Activated CD8-positive, alpha-beta T cell treated with anti-CD3 and anti-CD28 coated beads for 36 hours (primary cell): ENCODE data around the gene CDK19. TPM values are rescaled to one million over a fixed set of nuclear protein-coding genes. Genes with fewer than 3 reads are reported as not detected.

Source experiments
- ATAC-seq: fragments of 200-7000 bp; cut with Tn5 transposase; one replicate; pipeline ENCODE4 v1.10.0; 2021; ENCODE audit warnings: mild to moderate bottlenecking, moderate library complexity
- CTCF ChIA-PET: fragments of 350-600 bp; sonication (Branson Sonifier 250); formaldehyde crosslinking; loops from one replicate; lab custom pipeline; 2021; ENCODE audit warnings: antibody characterized with exemption; lab: Charles Lee
- POLR2A ChIA-PET: fragments of 350-600 bp; sonication (Branson Sonifier 250); formaldehyde crosslinking; loops from one replicate; lab custom pipeline; 2021; ENCODE audit warnings: antibody characterized with exemption; lab: Charles Lee
- DNase-seq: peaks from one replicate; pipeline ENCODE4 v3.0.0-alpha.2; 2020
- H3K27ac Mint-ChIP-seq: one replicate; pipeline ENCODE4 v1.8.0; 2021; ENCODE audit warnings: mild to moderate bottlenecking, mixed read lengths
- H3K27me3 Mint-ChIP-seq: one replicate; pipeline ENCODE4 v1.8.0; 2021; ENCODE audit warnings: mixed read lengths
- H3K36me3 Mint-ChIP-seq: one replicate; pipeline ENCODE4 v1.8.0; 2021; ENCODE audit warnings: low read depth, mixed read lengths
- H3K4me1 Mint-ChIP-seq: one replicate; pipeline ENCODE4 v1.8.0; 2021; ENCODE audit warnings: low read depth, mixed read lengths
- H3K4me3 Mint-ChIP-seq: one replicate; pipeline ENCODE4 v1.8.0; 2021; ENCODE audit warnings: mild to moderate bottlenecking, moderate library complexity, mixed read lengths
- H3K9me3 Mint-ChIP-seq: one replicate; pipeline ENCODE4 v1.8.0; 2021; ENCODE audit warnings: mixed read lengths
- intact Hi-C: fragments of 100-400 bp; cut with micrococcal nuclease; formaldehyde crosslinking; loops from one replicate; pipeline ENCODE4 v1.10.0; 2022
- total RNA-seq, 2 experiments: library from RNA; stranded (reverse); gene quantifications; one replicate each; pipeline ENCODE4 v1.2.3, GENCODE V29; 2021
- TF ChIP-seq, protein P1 (sequence below): fragments of 200-600 bp; IDR thresholded peaks from one replicate; pipeline ENCODE4 v1.8.0; 2022; ENCODE audit warnings: antibody characterized with exemption, mild to moderate bottlenecking

The CDK19 gene
- total RNA-seq, 2 experiments from 2014 or later, result 11.8 to 13.1 TPM

- TF ChIP-seq, protein P1, sequence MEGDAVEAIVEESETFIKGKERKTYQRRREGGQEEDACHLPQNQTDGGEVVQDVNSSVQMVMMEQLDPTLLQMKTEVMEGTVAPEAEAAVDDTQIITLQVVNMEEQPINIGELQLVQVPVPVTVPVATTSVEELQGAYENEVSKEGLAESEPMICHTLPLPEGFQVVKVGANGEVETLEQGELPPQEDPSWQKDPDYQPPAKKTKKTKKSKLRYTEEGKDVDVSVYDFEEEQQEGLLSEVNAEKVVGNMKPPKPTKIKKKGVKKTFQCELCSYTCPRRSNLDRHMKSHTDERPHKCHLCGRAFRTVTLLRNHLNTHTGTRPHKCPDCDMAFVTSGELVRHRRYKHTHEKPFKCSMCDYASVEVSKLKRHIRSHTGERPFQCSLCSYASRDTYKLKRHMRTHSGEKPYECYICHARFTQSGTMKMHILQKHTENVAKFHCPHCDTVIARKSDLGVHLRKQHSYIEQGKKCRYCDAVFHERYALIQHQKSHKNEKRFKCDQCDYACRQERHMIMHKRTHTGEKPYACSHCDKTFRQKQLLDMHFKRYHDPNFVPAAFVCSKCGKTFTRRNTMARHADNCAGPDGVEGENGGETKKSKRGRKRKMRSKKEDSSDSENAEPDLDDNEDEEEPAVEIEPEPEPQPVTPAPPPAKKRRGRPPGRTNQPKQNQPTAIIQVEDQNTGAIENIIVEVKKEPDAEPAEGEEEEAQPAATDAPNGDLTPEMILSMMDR, result no peak
- Mint-ChIP-seq H3K4me3 (no peak overlapping the region), H3K27me3 (no peaks in the 10 kb centered on the region), H3K9me3 (no peaks in the 10 kb centered on the region), H3K27ac (no peak overlapping the region), H3K4me1 (peaks cover 28% of the 10 kb centered on the region), H3K36me3 (no peaks in the 10 kb centered on the region)
- POLR2A ChIA-PET, result interaction anchor here (1.6 kb wide), 1 partner anchor 187 kb away, joined by 6 read pairs; the partner anchor contains the start of gene AMD1
- ATAC-seq (no peak), DNase-seq (no peak)
- intact Hi-C loops, result no loop called here
- CTCF ChIA-PET, result interaction anchor here (0.9 to 1.8 kb wide), 2 partner anchors 192 to 262 kb away, joined by 3 to 6 read pairs; no protein-coding TSS in a partner anchor
Measured at GRCh38 chr6:110687326-110687725, 127.9 kb downstream of the CDK19 start.

DNA sequence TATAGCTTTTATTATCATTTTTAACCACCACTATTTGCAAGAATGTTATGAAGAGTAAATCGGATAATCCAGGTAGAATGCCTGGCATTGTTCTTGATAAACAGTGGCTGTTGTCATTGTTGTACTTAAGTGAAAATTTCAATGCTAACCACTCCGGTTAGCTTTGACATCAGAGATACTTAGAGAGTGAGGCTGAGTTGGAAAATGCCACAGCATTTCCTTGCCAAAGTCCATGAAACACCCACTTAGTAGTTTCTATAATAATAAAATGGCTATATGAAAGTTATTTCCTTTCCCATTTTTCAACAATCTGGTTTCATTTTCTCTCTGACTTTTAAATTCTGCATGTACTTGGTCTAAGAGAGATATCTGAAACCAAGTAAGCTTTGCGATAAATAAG, 132.0 kb downstream of the CDK19 start:
- no peaks in the 10 kb centered on the region for H3K27me3 Mint-ChIP-seq

DNA sequence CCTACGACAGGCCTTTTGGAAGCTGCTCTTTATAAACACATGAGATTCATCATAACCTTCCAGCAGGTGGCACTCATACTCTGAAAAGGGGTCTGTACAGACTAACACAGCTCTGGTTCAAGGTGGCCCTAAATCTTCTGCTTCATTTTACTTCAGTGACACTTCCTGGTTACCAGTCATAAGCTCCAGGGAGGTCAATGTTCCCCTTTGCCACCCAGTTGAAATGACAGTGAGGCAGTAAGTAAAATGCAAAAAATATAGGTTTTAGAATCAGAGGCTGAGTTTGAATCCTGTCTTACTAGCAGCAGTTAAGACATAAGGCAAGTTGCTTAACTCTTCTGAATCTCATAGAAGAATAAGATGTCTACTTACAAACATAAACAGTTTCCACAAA, 132.8 kb downstream of the CDK19 start:
- no peak overlapping the region for H3K27ac Mint-ChIP-seq
- intact Hi-C loops, result loop anchor here (1.0 to 2.0 kb wide), 2 partner anchors 194 to 267 kb away; no protein-coding TSS in a partner anchor
- no peaks in the 10 kb centered on the region for H3K27me3 Mint-ChIP-seq
- TF ChIP-seq, protein P1, result peak; percentile 84
- ChIA-PET POLR2A (interaction anchor here (0.8 to 2.1 kb wide), 6 partner anchors 125 to 262 kb away, joined by 3 to 17 read pairs (median 5); partner anchors contain the start of gene AMD1), CTCF (interaction anchor here (0.6 to 7.7 kb wide), 48 partner anchors 9 to 329 kb away, joined by 3 to 76 read pairs (median 4); partner anchors contain the start of genes AMD1, CDK19, GTF3C6 and RPF2)
- ATAC-seq, result peak; percentile 99
- DNase-seq, result peak; percentile 79
- no peaks in the 10 kb centered on the region for H3K36me3 Mint-ChIP-seq
- no peak overlapping the region for H3K4me3 Mint-ChIP-seq
- no peaks in the 10 kb centered on the region for H3K9me3 Mint-ChIP-seq
- H3K4me1 Mint-ChIP-seq, result peaks cover 18% of the 10 kb centered on the region

More for the DNA sequence above, 132.0 kb downstream of the CDK19 start:
- ChIA-PET POLR2A (interaction anchor here (1.1 to 2.1 kb wide), 3 partner anchors 124 to 193 kb away, joined by 3 to 17 read pairs (median 7); partner anchors contain the start of gene AMD1), CTCF (interaction anchor here (0.7 to 7.7 kb wide), 17 partner anchors 9 to 316 kb away, joined by 3 to 76 read pairs (median 6); partner anchors contain the start of genes AMD1, CDK19, GTF3C6 and RPF2)
- DNase-seq, result no peak
- no peaks in the 10 kb centered on the region for H3K9me3 Mint-ChIP-seq
- H3K4me3 Mint-ChIP-seq, result no peak overlapping the region
- intact Hi-C loops, result loop anchor here (2.0 kb wide), 1 partner anchor 194 kb away; no protein-coding TSS in a partner anchor
- H3K27ac Mint-ChIP-seq, result no peak overlapping the region
- H3K36me3 Mint-ChIP-seq, result no peaks in the 10 kb centered on the region
- H3K4me1 Mint-ChIP-seq, result peaks cover 21% of the 10 kb centered on the region
- no peak for ATAC-seq
- TF ChIP-seq, protein P1, result no peak

GRCh38 chr6:110681543-110682459, 133.5 kb downstream of the CDK19 start:
- H3K4me1 Mint-ChIP-seq, result peaks cover 12% of the 10 kb centered on the region
- ChIA-PET CTCF (interaction anchor here (0.6 to 7.7 kb wide), 46 partner anchors 8 to 329 kb away, joined by 3 to 76 read pairs (median 4); partner anchors contain the start of genes AMD1, CDK19, GTF3C6 and RPF2), POLR2A (interaction anchor here (0.8 to 2.1 kb wide), 6 partner anchors 126 to 263 kb away, joined by 3 to 17 read pairs (median 5); partner anchors contain the start of gene AMD1)
- H3K27ac Mint-ChIP-seq, result no peak overlapping the region
- no peaks in the 10 kb centered on the region for H3K9me3 Mint-ChIP-seq
- TF ChIP-seq, protein P1, result no peak
- DNase-seq, result no peak
- no peak for ATAC-seq
- H3K36me3 Mint-ChIP-seq, result no peaks in the 10 kb centered on the region
- H3K27me3 Mint-ChIP-seq, result no peaks in the 10 kb centered on the region
- intact Hi-C loops, result loop anchor here (1.0 to 2.0 kb wide), 2 partner anchors 195 to 268 kb away; no protein-coding TSS in a partner anchor
- no peak overlapping the region for H3K4me3 Mint-ChIP-seq
